GM21825 (cell line): ENCODE measurements around the gene TAF4.
"Not testable (repeated sequence)": the region's sequence is repeated elsewhere in the genome, so short reads cannot be mapped to it uniquely, and the experiment has no call there.

Experiments used
- ATAC-seq: cut with Tn5 transposase; IDR thresholded peaks from one replicate; pipeline ENCODE4 v1.9.1; 2021; ENCODE audit warnings: mild to moderate bottlenecking, moderate library complexity; ENCODE audit not compliant: unreplicated experiment

TAF4 gene

DNA sequence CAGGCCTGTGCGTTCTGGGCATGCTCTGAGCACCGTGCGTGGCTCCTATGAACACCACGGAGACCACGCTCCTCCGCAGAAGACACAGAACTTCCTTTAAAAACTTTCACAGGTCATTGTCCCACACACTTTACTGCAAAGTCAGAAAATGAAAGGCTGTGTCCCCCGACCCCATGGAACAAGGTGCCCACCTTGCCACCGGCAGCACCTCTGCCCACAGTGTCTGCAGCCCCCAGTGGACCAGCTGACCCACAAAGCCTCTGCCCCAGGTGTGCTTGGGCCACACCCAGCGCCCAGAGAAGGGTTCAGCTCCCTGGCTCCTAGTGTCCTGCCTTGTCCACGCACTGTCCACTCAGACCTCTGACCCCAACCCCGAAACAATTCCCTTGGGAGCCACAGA is 8.7 kb downstream of the TAF4 start:
- no peak for ATAC-seq

- no peak for ATAC-seq
Observed at GRCh38 chr20:62056377-62056776, 9.3 kb downstream of the TAF4 start.

DNA sequence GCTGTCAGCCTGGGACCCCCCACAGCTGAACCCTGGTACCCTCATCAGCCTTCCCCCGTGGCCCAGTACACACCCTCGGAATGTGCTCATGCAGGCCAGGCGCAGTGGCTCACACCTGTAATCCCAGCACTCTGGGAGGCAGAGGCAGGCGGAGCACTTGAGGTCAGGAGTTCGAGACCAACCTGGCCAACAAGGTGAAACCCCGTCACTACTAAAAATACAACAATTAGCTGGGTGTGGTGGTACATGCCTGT is 9.9 kb downstream of the TAF4 start:
- not testable (repeated sequence) for ATAC-seq

GRCh38 chr20:62055106-62055861 is 10.4 kb downstream of the TAF4 start:
- no peak for ATAC-seq

DNA sequence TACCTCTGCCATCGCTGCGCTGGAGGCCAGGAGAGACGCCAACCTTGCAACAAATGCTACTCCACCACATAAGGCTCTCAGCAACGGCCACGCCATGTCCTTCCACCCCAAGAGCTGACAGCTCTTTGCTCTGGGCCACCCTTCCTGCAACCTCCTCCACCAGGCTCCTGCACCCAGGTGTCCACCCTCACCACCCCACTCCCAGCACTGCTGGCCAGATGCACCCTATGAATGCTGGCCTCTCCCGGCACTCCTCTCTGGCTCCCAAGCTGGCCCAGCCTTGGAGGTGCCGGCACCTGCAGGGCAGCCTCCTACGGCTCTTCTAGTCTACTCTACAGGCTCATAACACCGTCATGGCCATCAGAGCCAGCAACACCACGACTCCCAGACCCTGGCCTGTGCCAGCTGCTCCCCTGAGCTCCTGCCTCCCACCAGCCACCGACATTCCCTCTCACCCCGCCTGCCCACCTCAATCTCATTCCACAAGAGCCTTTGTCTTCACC is 11.2 kb downstream of the TAF4 start:
- no peak for ATAC-seq

DNA sequence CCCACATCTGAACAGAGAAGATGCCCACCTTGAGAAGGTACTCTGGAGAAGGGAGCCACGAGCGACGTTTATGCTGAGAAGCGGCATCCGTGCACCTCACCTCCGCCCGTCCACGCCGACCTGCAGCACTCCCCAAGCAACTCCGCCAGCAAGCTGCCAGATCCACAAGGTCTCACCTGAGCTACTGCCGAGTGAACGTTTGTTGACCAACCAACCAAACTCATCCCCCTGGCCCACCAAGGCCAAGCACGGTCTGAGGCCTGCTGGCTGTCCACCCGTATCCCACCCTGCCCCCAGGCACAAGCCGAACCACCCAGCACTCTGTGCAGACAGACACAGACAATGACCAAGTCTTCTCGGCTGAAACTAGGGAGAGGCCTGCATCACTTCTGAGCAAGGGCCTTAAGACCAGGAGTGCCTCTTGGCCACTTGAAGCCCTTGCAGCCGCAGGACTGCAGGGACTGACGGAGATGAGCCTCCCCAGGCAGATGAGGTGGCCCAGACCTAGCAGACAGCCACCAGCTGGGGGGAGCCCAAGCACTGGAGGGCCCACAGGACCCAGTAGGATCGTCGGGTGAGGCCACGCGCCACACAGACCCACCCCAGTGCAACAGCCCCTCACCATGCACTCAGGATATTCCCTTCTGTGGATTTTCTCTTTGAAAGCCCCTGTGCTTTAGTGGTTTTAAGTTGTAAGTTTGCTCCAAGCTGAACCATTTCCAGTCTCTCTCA is 12.1 kb downstream of the TAF4 start:
- ATAC-seq, result no peak

GRCh38 chr20:62052842-62053464 is 12.7 kb downstream of the TAF4 start:
- no peak for ATAC-seq

DNA sequence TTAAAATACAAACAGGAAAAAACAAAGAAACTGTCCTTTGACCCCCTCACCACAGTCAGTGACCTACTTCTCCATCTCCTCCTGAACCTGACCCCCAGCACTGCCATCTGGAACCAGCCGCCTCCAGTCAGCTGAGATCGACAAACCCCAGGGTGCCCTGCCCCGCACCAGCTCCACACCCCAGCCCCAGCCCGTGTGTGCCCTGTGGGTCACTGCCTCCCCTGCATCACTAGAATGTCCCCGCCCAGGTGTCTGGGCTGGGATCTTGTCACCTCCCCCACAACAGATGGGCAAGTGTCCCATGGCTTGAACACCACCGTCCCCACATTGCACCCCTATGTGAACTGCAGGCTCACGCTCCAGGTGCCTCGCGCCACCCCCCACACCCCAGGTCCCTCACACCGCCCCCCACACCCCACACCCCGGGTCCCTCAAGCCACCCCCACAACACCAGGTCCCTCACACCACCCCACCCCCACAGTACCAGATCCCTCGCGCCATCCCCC is 13.3 kb downstream of the TAF4 start:
- no peak for ATAC-seq

DNA sequence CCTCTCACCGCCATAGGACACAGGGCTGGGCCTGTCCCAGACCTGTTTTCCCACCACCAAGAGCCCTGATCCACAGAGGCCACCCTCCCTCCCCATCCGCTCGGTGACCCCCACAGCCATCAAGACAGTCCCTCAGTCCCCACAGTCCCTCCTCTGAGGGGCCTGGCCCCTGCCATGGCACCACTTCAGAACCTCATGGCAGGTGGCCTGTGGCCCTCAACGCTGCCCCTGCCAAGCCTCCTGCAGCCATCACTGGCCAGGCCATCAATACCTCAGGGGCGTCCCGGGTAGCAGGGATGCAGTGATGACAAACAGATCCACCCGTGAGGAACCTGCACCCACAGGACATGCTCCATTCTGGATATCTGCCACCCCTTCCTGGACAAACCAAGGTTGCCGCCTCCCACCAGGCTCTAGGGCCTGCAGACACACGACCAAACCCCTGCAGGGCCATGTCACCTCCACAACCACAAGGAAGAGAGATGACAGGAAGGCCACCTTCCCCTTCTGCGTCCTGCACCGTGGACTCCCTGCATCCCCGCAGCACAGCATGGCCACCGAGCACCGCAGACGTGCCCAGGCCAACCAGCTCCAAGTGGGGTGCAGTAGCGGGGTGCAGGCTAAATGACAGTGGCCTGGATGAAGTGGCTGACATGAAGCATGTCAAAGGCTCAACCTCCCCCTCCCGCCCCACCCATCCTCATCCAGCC is 14.0 kb downstream of the TAF4 start:
- no peak for ATAC-seq

DNA sequence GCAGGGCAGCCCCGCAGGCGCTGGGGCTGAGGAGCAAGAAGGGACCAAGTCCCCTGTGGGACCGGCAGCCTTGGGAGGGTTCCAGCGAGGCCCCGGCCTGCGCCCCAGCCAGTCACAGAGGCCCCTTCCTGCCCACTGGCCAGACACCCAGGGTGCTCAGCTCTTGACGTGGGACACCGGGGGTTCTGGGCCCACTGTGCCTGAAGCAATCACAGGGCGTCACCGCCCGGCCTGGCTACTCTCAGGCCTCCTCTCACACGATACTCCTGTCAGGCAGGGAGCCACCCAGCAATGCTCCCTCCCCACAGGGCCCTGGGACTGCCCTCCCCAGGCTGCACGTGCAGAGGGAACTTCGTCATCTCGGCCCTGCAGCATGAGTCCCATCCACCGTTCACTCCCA is 14.5 kb downstream of the TAF4 start:
- no peak for ATAC-seq

- ATAC-seq, result no peak
Observed at GRCh38 chr20:62050166-62051120, 15.2 kb downstream of the TAF4 start.

DNA sequence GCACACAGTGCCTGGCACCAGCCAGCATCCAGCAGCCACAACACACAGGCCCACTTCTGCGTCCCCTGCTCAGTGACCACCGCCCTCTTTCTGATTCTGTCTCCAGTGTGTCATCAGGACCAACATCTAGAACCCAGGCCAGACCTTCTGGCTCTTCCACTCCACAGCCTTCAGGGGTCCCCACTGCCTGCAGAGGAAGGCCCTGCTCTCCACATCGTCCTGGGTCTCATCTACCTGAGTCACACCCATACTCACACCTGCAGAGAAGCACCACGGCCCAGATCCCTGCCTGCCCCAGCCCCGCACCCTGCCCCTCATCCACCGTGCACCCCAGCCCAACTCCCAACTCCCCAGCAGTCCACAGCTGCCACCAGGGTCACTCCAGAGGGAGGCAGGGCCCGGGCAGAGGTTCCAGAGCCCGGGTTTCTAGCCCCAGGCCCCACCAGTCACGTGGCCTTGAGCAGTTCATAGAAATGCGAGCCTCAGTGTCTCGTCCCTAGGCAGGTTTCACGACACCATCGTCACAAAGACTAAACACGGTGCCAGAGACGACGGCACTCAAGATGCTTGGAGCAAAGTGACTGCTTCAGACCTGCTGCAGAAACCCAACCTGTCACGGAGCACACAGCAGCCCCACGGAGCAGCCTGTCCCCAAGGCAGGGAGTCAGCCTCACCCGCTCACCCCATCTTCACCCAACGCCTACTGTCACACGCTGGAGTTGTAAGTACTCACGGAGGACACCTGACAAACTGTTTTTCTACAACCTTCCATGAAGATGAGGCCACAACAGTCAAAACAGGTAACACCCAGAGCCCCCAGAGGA is 16.1 kb downstream of the TAF4 start:
- no peak for ATAC-seq

DNA sequence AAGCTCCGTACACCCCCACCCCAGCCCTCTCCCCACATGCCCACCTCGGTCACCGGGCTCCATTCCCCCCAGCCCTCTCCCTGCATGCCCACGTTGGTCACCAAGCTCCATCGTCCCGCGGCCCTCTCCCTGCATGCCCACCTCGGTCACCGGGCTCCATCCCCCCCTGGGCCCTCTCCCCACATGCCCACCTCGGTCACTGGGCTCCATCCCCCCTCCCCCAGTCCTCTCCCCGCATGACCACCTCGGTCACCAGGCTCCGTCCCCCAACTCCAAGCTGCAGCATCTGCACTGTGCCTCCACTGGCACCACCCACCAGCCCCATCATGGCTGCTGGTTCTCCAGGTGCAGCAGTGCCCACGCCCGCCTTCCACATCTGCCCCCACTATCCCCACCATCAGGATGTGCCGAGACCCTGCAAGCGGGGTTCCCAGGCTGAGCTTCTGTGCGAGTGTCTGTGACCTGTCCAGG is 16.8 kb downstream of the TAF4 start:
- ATAC-seq, result no peak

DNA sequence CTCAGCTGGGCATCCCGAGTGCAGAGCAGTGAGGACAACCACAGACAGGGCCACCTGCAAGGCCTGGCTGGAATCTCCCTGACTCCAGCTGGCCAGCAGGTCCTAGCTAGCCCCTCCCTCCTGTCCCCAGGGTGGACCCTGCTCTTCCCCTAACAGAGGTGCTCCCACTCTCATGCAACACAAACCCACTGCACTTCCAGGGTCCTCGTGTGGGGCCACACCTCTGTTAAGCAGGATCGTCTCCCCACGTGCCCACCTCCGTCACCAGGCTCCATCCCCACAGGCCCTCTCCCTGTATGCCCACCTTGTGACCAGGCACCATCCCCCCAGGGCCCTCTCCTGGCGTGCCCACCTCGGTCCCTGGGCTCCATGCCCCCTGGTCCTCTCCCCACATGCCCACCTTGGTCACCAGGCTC is 17.3 kb downstream of the TAF4 start:
- no peak for ATAC-seq

DNA sequence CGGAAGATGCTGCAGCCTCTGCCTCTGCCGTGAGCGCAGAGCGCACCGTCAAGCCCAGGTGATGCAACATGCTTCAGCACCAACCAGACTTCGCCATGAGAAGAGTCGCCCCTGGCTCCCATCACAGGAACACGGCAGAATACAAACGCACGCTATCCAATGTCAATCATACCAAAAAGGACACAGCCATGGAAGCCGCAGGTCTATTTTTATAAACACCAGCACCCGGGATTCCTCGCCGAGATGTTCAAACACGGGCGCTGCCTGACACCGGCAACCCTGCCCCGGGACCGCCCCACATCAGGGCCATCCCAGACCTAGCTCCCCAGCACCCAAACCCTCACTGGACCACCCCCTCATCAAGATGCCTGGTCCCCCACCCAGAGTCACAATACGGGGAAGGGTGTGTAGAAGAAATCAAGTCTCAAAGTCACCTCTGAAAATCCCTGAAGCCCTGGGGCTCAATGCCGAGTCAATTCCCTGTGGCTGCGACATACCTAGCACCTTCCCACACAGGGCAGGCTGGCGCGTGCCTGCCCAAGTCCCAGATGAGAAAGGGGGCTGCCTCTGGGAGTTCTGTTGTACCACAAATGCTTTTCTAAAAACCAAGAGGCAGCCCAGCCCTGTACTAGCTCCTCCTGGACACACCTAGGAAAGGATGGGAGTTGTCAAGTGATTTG is 17.9 kb downstream of the TAF4 start:
- no peak for ATAC-seq

DNA sequence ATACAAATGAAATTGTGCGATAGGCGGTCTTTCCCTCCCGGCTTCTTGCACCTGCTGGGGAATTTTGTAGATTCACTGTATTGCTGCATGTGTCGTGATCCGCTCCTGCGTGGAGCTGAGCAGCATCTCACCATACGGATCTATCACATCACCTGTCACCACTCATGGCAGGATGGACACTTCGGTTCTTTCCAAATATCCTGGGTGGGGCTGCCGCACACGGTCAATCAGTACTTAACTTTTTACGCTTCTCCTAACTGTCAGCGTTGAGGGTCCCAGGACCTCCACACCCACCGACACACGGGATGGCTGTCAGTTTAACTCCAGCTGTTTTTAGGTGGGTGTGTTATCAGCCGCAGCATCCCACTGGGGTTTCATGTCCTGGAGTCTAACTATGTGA is 19.2 kb downstream of the TAF4 start:
- no peak for ATAC-seq

GRCh38 chr20:62045529-62046285 is 20.0 kb downstream of the TAF4 start:
- no peak for ATAC-seq

DNA sequence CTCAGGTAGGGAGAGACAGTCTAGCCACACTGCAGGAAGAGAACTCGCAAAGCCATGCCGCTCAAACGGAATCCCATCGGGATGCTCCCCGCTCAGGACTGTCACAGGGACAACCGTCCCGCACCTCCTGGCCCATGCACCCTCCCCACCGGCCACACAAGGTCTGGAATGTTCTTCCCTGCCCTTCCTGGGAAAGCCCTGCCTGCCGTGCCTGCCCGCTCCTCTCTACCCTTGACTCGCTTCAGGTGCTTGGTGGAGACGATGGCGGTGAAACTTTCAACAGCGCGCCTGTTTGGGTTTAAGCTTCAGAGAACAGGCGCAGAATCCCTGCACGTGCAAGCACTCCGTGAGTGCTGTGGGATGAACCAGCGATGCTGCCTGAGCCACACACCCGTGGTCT is 20.6 kb downstream of the TAF4 start:
- no peak for ATAC-seq
